GM12878 (cell line): ENCODE measurements around the gene NGDN. TPM values are rescaled to one million over a fixed set of nuclear protein-coding genes. Genes with fewer than 3 reads are reported as not detected.

Experiments used
- BHLHE40 ChIP-seq, 2 experiments: fragments of 450-650 bp in 1 of 2; IDR thresholded peaks; 2 replicates each; pipeline ENCODE4 v1.6.1; 2011 to 2017; ENCODE audit warnings: low read depth in 2 of 2, borderline replicate concordance in 1 of 2, improper control_type of control experiment in 1 of 2, low read length in 1 of 2, mild to moderate bottlenecking in 1 of 2
- HDAC2 ChIP-seq: fragments of 200-600 bp; sonication (generic); IDR thresholded peaks from 2 replicates; pipeline ENCODE4 v1.6.1; 2017
- HDGF ChIP-seq: fragments of 450-650 bp; IDR thresholded peaks from 2 replicates; pipeline ENCODE4 v1.6.1; 2016; ENCODE audit warnings: antibody characterized with exemption
- JUND ChIP-seq: IDR thresholded peaks from 2 replicates; pipeline ENCODE4 v1.6.1; 2012; ENCODE audit warnings: low read depth, mild to moderate bottlenecking, low read length, improper control_type of control experiment, moderate library complexity
- POLR2AphosphoS2 ChIP-seq: IDR thresholded peaks from 2 replicates; pipeline ENCODE4 v1.6.1; 2011; ENCODE audit warnings: low read depth, mild to moderate bottlenecking, low read length, improper control_type of control experiment, moderate library complexity
- PRDM15 ChIP-seq: fragments of 450-650 bp; formaldehyde crosslinking; IDR thresholded peaks from 2 replicates; pipeline ENCODE4 v1.4.0; 2020; ENCODE audit warnings: mild to moderate bottlenecking, moderate library complexity
- SIX5 ChIP-seq: IDR thresholded peaks from 2 replicates; pipeline ENCODE4 v1.6.1; 2011; ENCODE audit warnings: mild to moderate bottlenecking, low read depth, low read length, moderate library complexity; ENCODE audit not compliant: severe bottlenecking
- SMAD1 ChIP-seq: fragments of 450-650 bp; IDR thresholded peaks from 2 replicates; pipeline ENCODE4 v1.6.1; 2018; ENCODE audit warnings: mild to moderate bottlenecking, low read depth; ENCODE audit not compliant: partially characterized antibody
- SREBF2 ChIP-seq: IDR thresholded peaks from 2 replicates; pipeline ENCODE4 v1.6.1; 2012; ENCODE audit warnings: mild to moderate bottlenecking, low read length
- STAT3 ChIP-seq: IDR thresholded peaks from 2 replicates; pipeline ENCODE4 v1.6.1; 2011; ENCODE audit warnings: low read depth, low read length, improper control_type of control experiment
- TARDBP ChIP-seq: IDR thresholded peaks from 2 replicates; pipeline ENCODE4 v1.6.1; 2016; ENCODE audit warnings: borderline replicate concordance
- ZNF217 ChIP-seq: fragments of 450-650 bp; IDR thresholded peaks from 2 replicates; pipeline ENCODE4 v1.6.1; 2017; ENCODE audit warnings: antibody characterized with exemption, mild to moderate bottlenecking
- ZSCAN29 ChIP-seq: fragments of 450-650 bp; IDR thresholded peaks from 2 replicates; pipeline ENCODE4 v1.6.1; 2017; ENCODE audit warnings: mild to moderate bottlenecking, moderate library complexity
- ZZZ3 ChIP-seq: IDR thresholded peaks from 2 replicates; pipeline ENCODE4 v1.6.1; 2011; ENCODE audit warnings: low read depth; ENCODE audit not compliant: control insufficient read depth, insufficient read length
- polyA plus RNA-seq, 11 experiments: library from polyadenylated mRNA; depleted of rRNA in 4 of 11; unstranded in 6 of 11; stranded (reverse) in 5 of 11; fragments of >200 nt; fragmentation: Nextera tagmentation in 4 of 11; fragmentation: Illumina TruSeq in 1 of 11; extraction: Ambion mirVana in 4 of 11; extraction: Trizol in 1 of 11; gene quantifications; 1 replicate in 1 of 11; 2 replicates in 10 of 11; pipeline versions ENCODE4 v1.2.1 to v1.2.3, GENCODE V29; 2011 to 2016; ENCODE audit warnings: inconsistent platforms in 2 of 11, missing spikeins in 2 of 11, low read depth in 1 of 11
- total RNA-seq, 4 experiments: library from RNA; depleted of rRNA in 3 of 4; stranded (reverse); fragments of >200 nt in 3 of 4; fragmentation: Illumina TruSeq in 1 of 4; extraction: Trizol in 1 of 4; gene quantifications; 2 replicates each; pipeline versions ENCODE4 v1.2.1 to v1.2.3, GENCODE V29; 2013 to 2021
- TF ChIP-seq, protein P1 (sequence below): IDR thresholded peaks from 2 replicates; pipeline ENCODE4 v1.6.1; 2011; ENCODE audit warnings: low read depth, low read length, improper control_type of control experiment, borderline replicate concordance
- TF ChIP-seq, protein P2 (sequence below): fragments of 450-650 bp; IDR thresholded peaks from 2 replicates; pipeline ENCODE4 v1.6.1; 2017; ENCODE audit warnings: mild to moderate bottlenecking, low read depth, inconsistent platforms; ENCODE audit not compliant: poor library complexity, severe bottlenecking
- TF ChIP-seq, protein P3 (sequence below): IDR thresholded peaks from 2 replicates; pipeline ENCODE4 v1.6.1; 2012; ENCODE audit warnings: low read depth, low read length, improper control_type of control experiment
- TF ChIP-seq, protein P4 (sequence below): fragments of 450-650 bp; formaldehyde crosslinking; IDR thresholded peaks from 2 replicates; pipeline ENCODE4 v1.5.0; 2022; ENCODE audit warnings: mild to moderate bottlenecking, missing genetic modification characterization

Gene NGDN
- total and polyA plus RNA-seq, 10 of the 15 experiments (the other 5 are each of a cell fraction or from before 2014, with no cell fraction given), result 40.4 to 163 (median 71.4) TPM

GRCh38 chr14:23469127-23469905 lies at the start of gene NGDN (continued):
- TF ChIP-seq, protein P1, sequence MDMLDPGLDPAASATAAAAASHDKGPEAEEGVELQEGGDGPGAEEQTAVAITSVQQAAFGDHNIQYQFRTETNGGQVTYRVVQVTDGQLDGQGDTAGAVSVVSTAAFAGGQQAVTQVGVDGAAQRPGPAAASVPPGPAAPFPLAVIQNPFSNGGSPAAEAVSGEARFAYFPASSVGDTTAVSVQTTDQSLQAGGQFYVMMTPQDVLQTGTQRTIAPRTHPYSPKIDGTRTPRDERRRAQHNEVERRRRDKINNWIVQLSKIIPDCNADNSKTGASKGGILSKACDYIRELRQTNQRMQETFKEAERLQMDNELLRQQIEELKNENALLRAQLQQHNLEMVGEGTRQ, result no peak
- TF ChIP-seq JUND, result no peak
- TF ChIP-seq BHLHE40 (IDR thresholded peaks at IDR 0.05; ENCODE audit: borderline replicate concordance in 1 of 2, low read depth in 2 of 2, low read length in 1 of 2), result 0 out of 4 replicates have a peak, but pooled peaks of 1 of the 2 experiments have one; percentile 14
- no peak for TF ChIP-seq SMAD1
- no peak for TF ChIP-seq HDGF
- TF ChIP-seq SIX5, result peak; percentile 61
- no peak for TF ChIP-seq ZZZ3
- peak; percentile 43; the same call in 1 of the 2 replicates for TF ChIP-seq TARDBP
- TF ChIP-seq, protein P2, sequence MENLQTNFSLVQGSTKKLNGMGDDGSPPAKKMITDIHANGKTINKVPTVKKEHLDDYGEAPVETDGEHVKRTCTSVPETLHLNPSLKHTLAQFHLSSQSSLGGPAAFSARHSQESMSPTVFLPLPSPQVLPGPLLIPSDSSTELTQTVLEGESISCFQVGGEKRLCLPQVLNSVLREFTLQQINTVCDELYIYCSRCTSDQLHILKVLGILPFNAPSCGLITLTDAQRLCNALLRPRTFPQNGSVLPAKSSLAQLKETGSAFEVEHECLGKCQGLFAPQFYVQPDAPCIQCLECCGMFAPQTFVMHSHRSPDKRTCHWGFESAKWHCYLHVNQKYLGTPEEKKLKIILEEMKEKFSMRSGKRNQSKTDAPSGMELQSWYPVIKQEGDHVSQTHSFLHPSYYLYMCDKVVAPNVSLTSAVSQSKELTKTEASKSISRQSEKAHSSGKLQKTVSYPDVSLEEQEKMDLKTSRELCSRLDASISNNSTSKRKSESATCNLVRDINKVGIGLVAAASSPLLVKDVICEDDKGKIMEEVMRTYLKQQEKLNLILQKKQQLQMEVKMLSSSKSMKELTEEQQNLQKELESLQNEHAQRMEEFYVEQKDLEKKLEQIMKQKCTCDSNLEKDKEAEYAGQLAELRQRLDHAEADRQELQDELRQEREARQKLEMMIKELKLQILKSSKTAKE, result peak; percentile 85
- TF ChIP-seq, protein P3, sequence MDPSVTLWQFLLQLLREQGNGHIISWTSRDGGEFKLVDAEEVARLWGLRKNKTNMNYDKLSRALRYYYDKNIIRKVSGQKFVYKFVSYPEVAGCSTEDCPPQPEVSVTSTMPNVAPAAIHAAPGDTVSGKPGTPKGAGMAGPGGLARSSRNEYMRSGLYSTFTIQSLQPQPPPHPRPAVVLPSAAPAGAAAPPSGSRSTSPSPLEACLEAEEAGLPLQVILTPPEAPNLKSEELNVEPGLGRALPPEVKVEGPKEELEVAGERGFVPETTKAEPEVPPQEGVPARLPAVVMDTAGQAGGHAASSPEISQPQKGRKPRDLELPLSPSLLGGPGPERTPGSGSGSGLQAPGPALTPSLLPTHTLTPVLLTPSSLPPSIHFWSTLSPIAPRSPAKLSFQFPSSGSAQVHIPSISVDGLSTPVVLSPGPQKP, result peak; percentile 63
- TF ChIP-seq HDAC2, result peak; percentile 96; the same call in 1 of the 2 replicates
- TF ChIP-seq STAT3, result no peak
- no peak for TF ChIP-seq ZSCAN29
- peak; percentile 27; the same call in 1 of the 2 replicates for TF ChIP-seq SREBF2
- TF ChIP-seq PRDM15, result no peak
- TF ChIP-seq ZNF217, result no peak
- TF ChIP-seq POLR2AphosphoS2, result no peak
- TF ChIP-seq, protein P4, sequence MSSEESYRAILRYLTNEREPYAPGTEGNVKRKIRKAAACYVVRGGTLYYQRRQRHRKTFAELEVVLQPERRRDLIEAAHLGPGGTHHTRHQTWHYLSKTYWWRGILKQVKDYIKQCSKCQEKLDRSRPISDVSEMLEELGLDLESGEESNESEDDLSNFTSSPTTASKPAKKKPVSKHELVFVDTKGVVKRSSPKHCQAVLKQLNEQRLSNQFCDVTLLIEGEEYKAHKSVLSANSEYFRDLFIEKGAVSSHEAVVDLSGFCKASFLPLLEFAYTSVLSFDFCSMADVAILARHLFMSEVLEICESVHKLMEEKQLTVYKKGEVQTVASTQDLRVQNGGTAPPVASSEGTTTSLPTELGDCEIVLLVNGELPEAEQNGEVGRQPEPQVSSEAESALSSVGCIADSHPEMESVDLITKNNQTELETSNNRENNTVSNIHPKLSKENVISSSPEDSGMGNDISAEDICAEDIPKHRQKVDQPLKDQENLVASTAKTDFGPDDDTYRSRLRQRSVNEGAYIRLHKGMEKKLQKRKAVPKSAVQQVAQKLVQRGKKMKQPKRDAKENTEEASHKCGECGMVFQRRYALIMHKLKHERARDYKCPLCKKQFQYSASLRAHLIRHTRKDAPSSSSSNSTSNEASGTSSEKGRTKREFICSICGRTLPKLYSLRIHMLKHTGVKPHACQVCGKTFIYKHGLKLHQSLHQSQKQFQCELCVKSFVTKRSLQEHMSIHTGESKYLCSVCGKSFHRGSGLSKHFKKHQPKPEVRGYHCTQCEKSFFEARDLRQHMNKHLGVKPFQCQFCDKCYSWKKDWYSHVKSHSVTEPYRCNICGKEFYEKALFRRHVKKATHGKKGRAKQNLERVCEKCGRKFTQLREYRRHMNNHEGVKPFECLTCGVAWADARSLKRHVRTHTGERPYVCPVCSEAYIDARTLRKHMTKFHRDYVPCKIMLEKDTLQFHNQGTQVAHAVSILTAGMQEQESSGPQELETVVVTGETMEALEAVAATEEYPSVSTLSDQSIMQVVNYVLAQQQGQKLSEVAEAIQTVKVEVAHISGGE (CRISPR knock-in tag), result no peak
